Loucy (cell line): ENCODE results near the gene BRSK2.

Experiments
- H2AFZ ChIP-seq: fragments of 200-600 bp; sonication (generic); 2 replicates; pipeline ENCODE4 v1.6.0; 2016; ENCODE audit warnings: antibody characterized with exemption, mild to moderate bottlenecking, low read length, moderate library complexity
- H3F3A ChIP-seq: fragments of 200-600 bp; 2 replicates; pipeline ENCODE4 v1.6.0; 2016; ENCODE audit warnings: antibody characterized with exemption, low read depth, mild to moderate bottlenecking
- H3K27me3 ChIP-seq: fragments of 200-600 bp; sonication (generic); 2 replicates; pipeline ENCODE4 v1.6.1; 2014; ENCODE audit warnings: low read length, mild to moderate bottlenecking; ENCODE audit not compliant: insufficient read depth, poor library complexity, severe bottlenecking
- H3K36me3 ChIP-seq: fragments of 200-600 bp; sonication (generic); 2 replicates; pipeline ENCODE4 v1.6.1; 2016; ENCODE audit warnings: low read length; ENCODE audit not compliant: insufficient read depth
- H3K4me1 ChIP-seq: fragments of 200-600 bp; sonication (generic); 2 replicates; pipeline ENCODE4 v1.5.1; 2014; ENCODE audit warnings: low read length, mild to moderate bottlenecking; ENCODE audit not compliant: insufficient read depth, poor library complexity, severe bottlenecking
- H3K4me2 ChIP-seq: fragments of 200-600 bp; sonication (generic); 2 replicates; pipeline ENCODE4 v1.6.0; 2014; ENCODE audit warnings: antibody characterized with exemption, low read length, low read depth, mild to moderate bottlenecking; ENCODE audit not compliant: poor library complexity, severe bottlenecking
- H3K4me3 ChIP-seq: fragments of 200-600 bp; sonication (generic); 2 replicates; pipeline ENCODE4 v1.5.1; 2014; ENCODE audit warnings: low read length, mild to moderate bottlenecking, mixed read lengths; ENCODE audit not compliant: poor library complexity, severe bottlenecking
- H3K79me2 ChIP-seq: fragments of 200-600 bp; sonication (generic); 2 replicates; pipeline ENCODE4 v1.6.1; 2014; ENCODE audit warnings: low read length; ENCODE audit not compliant: insufficient read depth
- H3K9ac ChIP-seq: fragments of 200-600 bp; sonication (generic); 2 replicates; pipeline ENCODE4 v1.6.0; 2014; ENCODE audit warnings: mild to moderate bottlenecking, low read depth, low read length, moderate library complexity; ENCODE audit not compliant: poor library complexity, severe bottlenecking
- H3K9me2 ChIP-seq: fragments of 200-600 bp; sonication (generic); replicated peaks from 2 replicates; pipeline ENCODE4 v1.6.1; 2016; ENCODE audit warnings: low read depth, low read length, mixed read lengths
- H3K9me3 ChIP-seq: fragments of 200-600 bp; sonication (generic); 2 replicates; pipeline ENCODE4 v1.6.1; 2014; ENCODE audit warnings: mild to moderate bottlenecking, antibody characterized with exemption, low read length, low read depth; ENCODE audit not compliant: insufficient read depth
- H4K20me1 ChIP-seq: fragments of 200-600 bp; sonication (generic); 2 replicates; pipeline ENCODE4 v1.6.0; 2014; ENCODE audit warnings: antibody characterized with exemption, low read length, mild to moderate bottlenecking; ENCODE audit not compliant: insufficient read depth, poor library complexity, severe bottlenecking
- EZH2phosphoT487 ChIP-seq: fragments of 200-600 bp; IDR thresholded peaks from 2 replicates; pipeline ENCODE4 v1.6.1; 2018; ENCODE audit warnings: antibody characterized with exemption, mild to moderate bottlenecking, moderate library complexity, borderline replicate concordance
- TF ChIP-seq, protein P1 (sequence below): fragments of 200-600 bp; sonication (generic); conservative IDR thresholded peaks from 2 replicates; pipeline ENCODE4 v1.5.1; 2014; ENCODE audit warnings: mild to moderate bottlenecking, antibody characterized with exemption, low read length

Gene BRSK2

DNA sequence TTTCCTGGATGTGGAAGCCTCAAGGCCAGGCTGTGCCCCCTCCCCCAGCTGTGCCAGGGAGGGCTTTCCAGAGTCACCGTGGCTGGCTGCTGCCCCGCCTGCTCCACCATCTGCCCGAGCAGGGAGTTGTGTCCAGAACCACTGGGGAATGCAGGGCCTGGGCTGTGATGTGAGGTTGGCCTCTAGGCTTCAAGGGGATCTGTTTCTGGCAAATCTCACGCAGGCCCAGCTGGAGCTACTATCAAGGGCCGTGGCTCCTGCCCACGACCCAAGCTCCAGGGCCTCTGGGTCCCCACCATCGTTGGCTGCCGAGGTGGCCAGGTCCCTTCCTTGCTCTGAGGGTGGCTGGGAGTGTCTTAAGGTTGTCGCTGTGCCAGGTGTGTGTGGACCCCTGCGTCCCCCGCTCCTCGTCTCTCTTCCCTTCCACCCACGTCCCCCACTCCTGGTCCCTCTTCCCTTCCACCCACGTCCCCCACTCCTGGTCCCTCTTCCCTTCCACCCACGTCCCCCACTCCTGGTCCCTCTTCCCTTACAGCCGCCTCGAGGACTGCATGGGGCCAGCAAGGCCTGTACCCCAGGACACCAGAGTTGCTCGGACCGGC lies 6.1 kb downstream of the BRSK2 start:
- H3K9ac ChIP-seq, result no peak overlapping the region
- H3F3A ChIP-seq, result no peaks in the 10 kb centered on the region
- H3K79me2 ChIP-seq, result no peaks in the 10 kb centered on the region
- TF ChIP-seq, protein P1, sequence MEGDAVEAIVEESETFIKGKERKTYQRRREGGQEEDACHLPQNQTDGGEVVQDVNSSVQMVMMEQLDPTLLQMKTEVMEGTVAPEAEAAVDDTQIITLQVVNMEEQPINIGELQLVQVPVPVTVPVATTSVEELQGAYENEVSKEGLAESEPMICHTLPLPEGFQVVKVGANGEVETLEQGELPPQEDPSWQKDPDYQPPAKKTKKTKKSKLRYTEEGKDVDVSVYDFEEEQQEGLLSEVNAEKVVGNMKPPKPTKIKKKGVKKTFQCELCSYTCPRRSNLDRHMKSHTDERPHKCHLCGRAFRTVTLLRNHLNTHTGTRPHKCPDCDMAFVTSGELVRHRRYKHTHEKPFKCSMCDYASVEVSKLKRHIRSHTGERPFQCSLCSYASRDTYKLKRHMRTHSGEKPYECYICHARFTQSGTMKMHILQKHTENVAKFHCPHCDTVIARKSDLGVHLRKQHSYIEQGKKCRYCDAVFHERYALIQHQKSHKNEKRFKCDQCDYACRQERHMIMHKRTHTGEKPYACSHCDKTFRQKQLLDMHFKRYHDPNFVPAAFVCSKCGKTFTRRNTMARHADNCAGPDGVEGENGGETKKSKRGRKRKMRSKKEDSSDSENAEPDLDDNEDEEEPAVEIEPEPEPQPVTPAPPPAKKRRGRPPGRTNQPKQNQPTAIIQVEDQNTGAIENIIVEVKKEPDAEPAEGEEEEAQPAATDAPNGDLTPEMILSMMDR, result no peak
- no peak for TF ChIP-seq EZH2phosphoT487
- H3K4me2 ChIP-seq, result no peak overlapping the region
- H4K20me1 ChIP-seq, result no peaks in the 10 kb centered on the region
- H3K9me3 ChIP-seq, result peaks cover 18% of the 10 kb centered on the region; the same call in 1 of the 2 replicates
- H3K27me3 ChIP-seq, result no peaks in the 10 kb centered on the region
- H3K9me2 ChIP-seq, result no peaks in the 10 kb centered on the region
- no peak overlapping the region for H2AFZ ChIP-seq
- H3K4me3 ChIP-seq, result no peak overlapping the region
- H3K36me3 ChIP-seq, result no peaks in the 10 kb centered on the region
- no peaks in the 10 kb centered on the region for H3K4me1 ChIP-seq

DNA sequence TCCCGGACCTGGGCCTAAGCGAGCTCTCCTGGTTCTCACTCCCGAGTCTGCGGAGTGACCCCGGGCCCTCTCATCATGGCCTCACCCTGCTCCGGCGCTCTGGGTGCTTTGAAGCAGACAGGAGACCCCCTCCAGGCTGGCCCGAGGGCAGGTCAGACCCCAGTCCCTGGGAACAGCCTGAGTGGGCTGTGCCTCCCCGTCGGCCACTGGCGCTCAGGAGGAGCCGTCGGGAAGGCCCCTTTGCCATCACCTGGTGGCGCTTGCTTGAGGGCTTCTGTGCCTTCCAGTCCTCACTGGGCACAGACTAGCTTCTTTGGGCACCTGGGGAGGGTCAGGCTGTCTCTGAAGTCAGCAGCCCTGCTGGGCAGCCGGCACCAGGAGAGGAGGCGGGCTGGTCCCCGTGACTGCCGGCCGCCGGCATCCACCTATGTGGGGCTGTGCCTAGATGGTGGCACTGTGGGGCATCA lies 6.7 kb downstream of the BRSK2 start:
- H3K4me1 ChIP-seq, result no peaks in the 10 kb centered on the region
- H3K9me2 ChIP-seq, result no peaks in the 10 kb centered on the region
- no peak overlapping the region for H2AFZ ChIP-seq
- no peaks in the 10 kb centered on the region for H3K79me2 ChIP-seq
- H3K36me3 ChIP-seq, result no peaks in the 10 kb centered on the region
- H3K4me2 ChIP-seq, result no peak overlapping the region
- no peaks in the 10 kb centered on the region for H3K27me3 ChIP-seq
- peaks cover 18% of the 10 kb centered on the region; the same call in 1 of the 2 replicates for H3K9me3 ChIP-seq
- no peaks in the 10 kb centered on the region for H3F3A ChIP-seq
- TF ChIP-seq, protein P1, result no peak
- TF ChIP-seq EZH2phosphoT487, result no peak
- H3K9ac ChIP-seq, result no peak overlapping the region
- H4K20me1 ChIP-seq, result no peaks in the 10 kb centered on the region
- no peak overlapping the region for H3K4me3 ChIP-seq

DNA sequence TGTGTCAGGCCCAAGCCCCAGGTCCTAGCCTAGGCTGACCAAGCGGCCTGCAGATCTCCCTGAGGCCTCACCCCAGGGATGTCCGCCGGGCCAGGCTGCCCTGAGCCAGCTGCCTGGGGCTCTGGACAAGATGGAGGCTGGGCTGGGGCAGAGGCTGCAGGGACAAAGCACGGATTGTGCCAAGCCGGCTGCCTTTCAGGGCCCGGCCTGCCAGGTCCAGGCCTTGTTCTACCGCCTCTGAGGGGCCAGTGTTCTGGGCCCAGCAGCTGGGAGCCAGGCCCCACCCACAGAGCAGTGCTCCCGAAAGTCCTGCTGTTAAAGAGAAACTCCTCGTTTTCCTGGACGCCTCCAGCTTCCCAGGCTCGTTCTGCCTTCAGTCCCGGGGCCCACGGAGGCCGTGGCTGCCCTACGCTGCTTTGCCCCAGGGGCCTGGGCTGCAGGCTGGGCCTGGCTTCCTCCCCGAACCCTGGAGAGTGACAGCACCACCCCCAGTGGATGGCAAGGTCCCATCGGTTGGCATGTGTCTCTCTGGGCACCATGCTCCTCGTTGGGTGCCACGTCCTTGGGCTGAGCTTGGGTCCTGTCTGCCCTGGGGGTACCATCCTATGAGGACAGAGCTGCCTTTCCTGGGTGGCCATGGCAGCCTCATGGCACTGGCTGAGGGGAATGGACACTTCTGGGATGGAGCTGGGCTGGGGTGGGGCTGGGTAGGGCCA lies 7.6 kb downstream of the BRSK2 start:
- Histone ChIP-seq H3K9me2 (no peaks in the 10 kb centered on the region), H3K27me3 (no peaks in the 10 kb centered on the region), H3K36me3 (no peaks in the 10 kb centered on the region), H3K4me3 (no peak overlapping the region), H3K79me2 (no peaks in the 10 kb centered on the region), H3K4me2 (no peak overlapping the region), H2AFZ (no peak overlapping the region), H3F3A (no peaks in the 10 kb centered on the region), H3K4me1 (no peaks in the 10 kb centered on the region), H3K9me3 (peaks cover 18% of the 10 kb centered on the region; the same call in 1 of the 2 replicates), H3K9ac (no peak overlapping the region), H4K20me1 (no peaks in the 10 kb centered on the region)
- TF ChIP-seq, protein P1, result no peak
- TF ChIP-seq EZH2phosphoT487, result no peak
